HCT116 (cell line): ENCODE measurements around the gene IRF3.
"Not testable (repeated sequence)": the region's sequence is repeated elsewhere in the genome, so short reads cannot be mapped to it uniquely, and the experiment has no call there.

Source experiments
- CTCF ChIP-seq, 3 experiments: fragments of 200-600 bp in 1 of 3; sonication (generic) in 1 of 3; IDR thresholded peaks in 2 of 3; conservative IDR thresholded peaks in 1 of 3; 2 replicates each; pipeline ENCODE4 v1.5.1; 2012 to 2017; ENCODE audit warnings: low read depth in 2 of 3, low read length in 2 of 3, antibody characterized with exemption in 1 of 3, borderline replicate concordance in 1 of 3, control low read depth in 1 of 3, mild to moderate bottlenecking in 1 of 3, mixed read lengths in 1 of 3, mixed run types in 1 of 3, moderate library complexity in 1 of 3; ENCODE audit not compliant: insufficient read depth in 1 of 3
- POLR2A ChIP-seq: IDR thresholded peaks from 2 replicates; pipeline ENCODE4 v1.7.0; 2011; ENCODE audit warnings: borderline replicate concordance; ENCODE audit not compliant: insufficient read depth, insufficient read length; ENCODE audit errors: extremely low read depth
- TCF7L2 ChIP-seq: IDR thresholded peaks from 2 replicates; pipeline ENCODE4 v1.7.0; 2011; ENCODE audit warnings: borderline replicate concordance, inconsistent platforms; ENCODE audit not compliant: insufficient read depth, insufficient read length; ENCODE audit errors: extremely low read depth

DNA sequence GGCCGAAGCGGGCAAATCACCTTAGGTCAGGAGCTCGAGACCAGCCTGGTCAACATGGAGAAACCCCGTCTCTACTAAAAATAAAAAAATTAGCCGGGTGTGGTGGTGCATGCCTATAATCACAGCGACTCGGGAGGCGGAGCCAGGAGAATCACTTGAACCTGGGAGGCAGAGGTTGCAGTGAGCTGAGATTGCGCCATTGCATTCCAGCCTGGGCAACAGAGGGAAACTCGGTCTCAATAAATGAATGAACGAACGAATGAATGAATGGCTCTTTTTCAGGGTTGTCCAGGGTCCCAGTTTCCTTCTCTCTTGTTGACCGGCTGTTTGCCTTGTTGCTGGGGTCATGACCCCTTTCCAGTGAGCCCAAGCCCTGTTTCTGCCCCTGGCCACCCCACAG is 47.8 kb downstream of the IRF3 start:
- not testable (repeated sequence) for TF ChIP-seq CTCF (IDR thresholded peaks at IDR 0.05 in 2 of 3, conservative IDR thresholded peaks at IDR 0.05 in 1 of 3; ENCODE audit: borderline replicate concordance in 1 of 3, insufficient read depth in 1 of 3, low read depth in 2 of 3, low read length in 2 of 3); POLR2A; TCF7L2
